GM12801 (cell line): Measurements from ENCODE around the gene ASPHD1.

Experiments used
- TF ChIP-seq, protein P1 (sequence below): IDR thresholded peaks from one replicate; pipeline ENCODE4 v1.5.1; 2011; ENCODE audit warnings: control low read depth; ENCODE audit not compliant: insufficient read length; ENCODE audit errors: extremely low read depth

Gene ASPHD1

GRCh38 chr16:29898135-29898803, 2.0 kb upstream of the ASPHD1 start:
- TF ChIP-seq, protein P1, sequence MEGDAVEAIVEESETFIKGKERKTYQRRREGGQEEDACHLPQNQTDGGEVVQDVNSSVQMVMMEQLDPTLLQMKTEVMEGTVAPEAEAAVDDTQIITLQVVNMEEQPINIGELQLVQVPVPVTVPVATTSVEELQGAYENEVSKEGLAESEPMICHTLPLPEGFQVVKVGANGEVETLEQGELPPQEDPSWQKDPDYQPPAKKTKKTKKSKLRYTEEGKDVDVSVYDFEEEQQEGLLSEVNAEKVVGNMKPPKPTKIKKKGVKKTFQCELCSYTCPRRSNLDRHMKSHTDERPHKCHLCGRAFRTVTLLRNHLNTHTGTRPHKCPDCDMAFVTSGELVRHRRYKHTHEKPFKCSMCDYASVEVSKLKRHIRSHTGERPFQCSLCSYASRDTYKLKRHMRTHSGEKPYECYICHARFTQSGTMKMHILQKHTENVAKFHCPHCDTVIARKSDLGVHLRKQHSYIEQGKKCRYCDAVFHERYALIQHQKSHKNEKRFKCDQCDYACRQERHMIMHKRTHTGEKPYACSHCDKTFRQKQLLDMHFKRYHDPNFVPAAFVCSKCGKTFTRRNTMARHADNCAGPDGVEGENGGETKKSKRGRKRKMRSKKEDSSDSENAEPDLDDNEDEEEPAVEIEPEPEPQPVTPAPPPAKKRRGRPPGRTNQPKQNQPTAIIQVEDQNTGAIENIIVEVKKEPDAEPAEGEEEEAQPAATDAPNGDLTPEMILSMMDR, result no peak

DNA sequence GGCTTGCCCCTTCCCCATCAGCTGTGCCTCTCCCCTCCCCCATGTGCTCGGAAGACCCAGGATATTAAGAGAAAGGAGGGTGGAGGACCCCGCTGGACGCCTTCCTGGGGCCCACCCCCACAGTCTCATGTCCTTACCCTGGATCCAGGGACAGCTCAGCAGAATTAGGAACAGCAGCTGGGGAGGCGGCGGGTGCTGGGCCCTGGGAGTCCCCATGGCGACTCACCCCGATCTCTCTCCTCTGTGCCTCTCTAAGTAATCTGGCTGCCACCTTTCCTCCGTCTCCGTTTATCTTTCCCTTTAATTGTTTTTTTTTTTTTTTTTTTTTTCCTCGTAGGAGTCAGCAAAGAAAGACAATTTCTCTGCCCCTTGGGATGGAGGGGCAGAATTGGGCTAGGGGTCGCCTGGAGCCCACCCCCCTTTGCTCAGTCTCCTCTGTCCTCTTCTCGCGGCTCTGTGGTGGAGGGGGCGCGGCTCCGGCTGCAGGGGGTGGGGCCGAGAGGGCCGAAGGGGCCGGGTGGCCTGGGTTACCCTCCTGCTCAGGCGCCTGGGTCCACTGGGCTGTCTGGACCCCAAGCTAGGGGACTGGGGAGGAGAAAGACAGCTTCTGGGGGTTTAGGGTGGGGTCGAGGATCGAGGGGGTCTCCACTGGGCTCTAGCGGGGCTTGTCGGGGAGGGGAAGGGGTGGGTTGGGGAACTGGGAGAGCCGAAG, 1.3 kb upstream of the ASPHD1 start:
- TF ChIP-seq, protein P1, result no peak

- TF ChIP-seq, protein P1, result no peak
These were observed 679 bp upstream of the ASPHD1 start, which contains the start of gene SEZ6L2 for GRCh38 chr16:29899516-29900101. TSS of gene SEZ6L2 (minus strand) at chr16:29899550. CDS start at chr16:29899019, 531 bp downstream.

GRCh38 chr16:29900888-29901606, 759 bp downstream of the ASPHD1 start:
- TF ChIP-seq, protein P1, result no peak

DNA sequence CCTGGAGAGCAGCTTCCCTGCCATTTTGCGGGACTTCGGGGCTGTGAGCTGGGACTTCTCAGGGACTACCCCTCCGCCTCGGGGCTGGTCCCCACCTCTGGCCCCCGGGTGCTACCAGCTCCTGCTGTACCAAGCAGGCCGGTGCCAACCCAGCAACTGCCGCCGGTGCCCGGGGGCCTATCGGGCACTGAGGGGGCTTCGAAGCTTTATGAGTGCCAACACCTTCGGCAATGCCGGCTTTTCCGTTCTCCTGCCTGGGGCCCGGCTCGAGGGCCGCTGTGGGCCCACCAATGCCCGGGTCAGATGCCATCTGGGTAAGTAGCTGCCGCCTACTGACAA, 1.3 kb downstream of the ASPHD1 start:
- TF ChIP-seq, protein P1, result no peak

GRCh38 chr16:29903590-29903989, 3.3 kb downstream of the ASPHD1 start:
- TF ChIP-seq, protein P1, result no peak

DNA sequence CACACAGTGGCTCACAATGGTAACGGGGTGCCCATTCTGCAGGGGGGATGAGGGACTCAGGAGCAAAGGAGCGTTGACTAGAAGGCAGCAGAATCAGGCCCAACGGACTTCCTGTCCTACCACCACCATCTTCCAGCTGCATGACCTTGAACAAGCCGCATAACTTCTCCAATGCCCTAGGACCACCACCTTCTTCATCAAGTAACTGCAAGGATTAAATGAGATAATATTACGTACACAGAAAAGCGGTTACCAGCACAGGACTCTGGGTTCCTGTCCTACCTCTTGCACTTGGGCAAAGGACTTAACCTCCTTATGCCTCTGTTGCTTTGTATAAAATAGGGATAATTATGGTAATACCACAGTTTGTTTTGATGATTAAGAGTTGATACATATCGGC, 4.7 kb downstream of the ASPHD1 start:
- TF ChIP-seq, protein P1, result no peak
